B cell (primary cell): Measurements from ENCODE around the gene ACYP1.

Experiments used
- EZH2 ChIP-seq: IDR thresholded peaks from 2 replicates; pipeline ENCODE4 v1.6.1; 2012; ENCODE audit warnings: borderline replicate concordance, low read depth, mild to moderate bottlenecking, moderate library complexity, low read length; ENCODE audit not compliant: insufficient read depth, poor library complexity, severe bottlenecking
- TF ChIP-seq, protein P1 (sequence below): fragments of 200-600 bp; IDR thresholded peaks from one replicate; pipeline ENCODE4 v1.8.0; 2022; ENCODE audit warnings: antibody characterized with exemption, mild to moderate bottlenecking

DNA sequence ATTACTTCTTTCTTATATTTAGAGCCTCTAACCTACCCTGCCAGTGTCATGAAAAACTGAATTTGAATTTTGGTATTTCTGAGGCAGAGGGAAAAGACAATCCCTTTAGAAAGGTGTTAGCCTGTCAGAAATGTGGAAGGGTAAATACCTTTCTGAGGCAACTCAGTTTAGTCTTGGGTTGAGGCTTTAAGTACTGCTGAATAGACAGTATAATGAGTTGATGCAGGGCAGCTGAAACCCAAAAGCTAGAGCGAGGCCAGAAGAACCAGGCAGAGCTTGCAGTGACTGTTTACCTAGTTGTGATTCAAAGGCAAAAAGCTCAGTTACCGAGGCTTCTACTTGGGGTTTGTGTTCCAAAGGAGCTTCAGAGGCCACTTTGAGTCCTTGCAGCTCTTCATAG is 24.3 kb upstream of the ACYP1 start:
- TF ChIP-seq, protein P1, sequence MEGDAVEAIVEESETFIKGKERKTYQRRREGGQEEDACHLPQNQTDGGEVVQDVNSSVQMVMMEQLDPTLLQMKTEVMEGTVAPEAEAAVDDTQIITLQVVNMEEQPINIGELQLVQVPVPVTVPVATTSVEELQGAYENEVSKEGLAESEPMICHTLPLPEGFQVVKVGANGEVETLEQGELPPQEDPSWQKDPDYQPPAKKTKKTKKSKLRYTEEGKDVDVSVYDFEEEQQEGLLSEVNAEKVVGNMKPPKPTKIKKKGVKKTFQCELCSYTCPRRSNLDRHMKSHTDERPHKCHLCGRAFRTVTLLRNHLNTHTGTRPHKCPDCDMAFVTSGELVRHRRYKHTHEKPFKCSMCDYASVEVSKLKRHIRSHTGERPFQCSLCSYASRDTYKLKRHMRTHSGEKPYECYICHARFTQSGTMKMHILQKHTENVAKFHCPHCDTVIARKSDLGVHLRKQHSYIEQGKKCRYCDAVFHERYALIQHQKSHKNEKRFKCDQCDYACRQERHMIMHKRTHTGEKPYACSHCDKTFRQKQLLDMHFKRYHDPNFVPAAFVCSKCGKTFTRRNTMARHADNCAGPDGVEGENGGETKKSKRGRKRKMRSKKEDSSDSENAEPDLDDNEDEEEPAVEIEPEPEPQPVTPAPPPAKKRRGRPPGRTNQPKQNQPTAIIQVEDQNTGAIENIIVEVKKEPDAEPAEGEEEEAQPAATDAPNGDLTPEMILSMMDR: no peak
- no peak for TF ChIP-seq EZH2
